H9 (cell line): Measurements from ENCODE around the gene ULK2. TPM values are rescaled to one million over a fixed set of nuclear protein-coding genes. Genes with fewer than 3 reads are reported as not detected.

Experiments
- DNase-seq: peaks from one replicate; pipeline ENCODE4 v3.0.0-alpha.2; 2017
- H2AFZ ChIP-seq: one replicate; pipeline ENCODE4 v1.6.1; 2013; ENCODE audit warnings: mild to moderate bottlenecking, low read length, control low read depth, moderate library complexity
- H2AK5ac ChIP-seq: 2 replicates; pipeline ENCODE4 v1.6.1; 2013; ENCODE audit warnings: low read length, control low read depth, mixed read lengths; ENCODE audit not compliant: insufficient read length
- H2BK120ac ChIP-seq: one replicate; pipeline ENCODE4 v1.6.1; 2013; ENCODE audit warnings: low read depth, mild to moderate bottlenecking, low read length, control low read depth, inconsistent platforms; ENCODE audit not compliant: poor library complexity, severe bottlenecking
- H2BK12ac ChIP-seq: 2 replicates; pipeline ENCODE4 v1.6.1; 2013; ENCODE audit warnings: low read length, control low read depth, mixed read lengths, low read depth; ENCODE audit not compliant: insufficient read length
- H2BK15ac ChIP-seq: 2 replicates; pipeline ENCODE4 v1.6.1; 2013; ENCODE audit warnings: low read depth, low read length, control low read depth
- H2BK20ac ChIP-seq: one replicate; pipeline ENCODE4 v1.6.1; 2013; ENCODE audit warnings: low read depth, mild to moderate bottlenecking, low read length, control low read depth, inconsistent platforms; ENCODE audit not compliant: poor library complexity, severe bottlenecking
- H2BK5ac ChIP-seq: 2 replicates; pipeline ENCODE4 v1.6.1; 2013; ENCODE audit warnings: low read length, control low read depth, mixed read lengths; ENCODE audit not compliant: insufficient read length
- H3K14ac ChIP-seq: 2 replicates; pipeline ENCODE4 v1.6.1; 2013; ENCODE audit warnings: low read length, control low read depth; ENCODE audit not compliant: insufficient read depth
- H3K18ac ChIP-seq: 2 replicates; pipeline ENCODE4 v1.6.1; 2013; ENCODE audit warnings: low read depth, mild to moderate bottlenecking, mixed read lengths, low read length, control low read depth; ENCODE audit not compliant: insufficient read length
- H3K23ac ChIP-seq: 2 replicates; pipeline ENCODE4 v1.6.1; 2013; ENCODE audit warnings: low read length, control low read depth, mixed read lengths, low read depth; ENCODE audit not compliant: insufficient read length
- H3K23me2 ChIP-seq: 2 replicates; pipeline ENCODE4 v1.6.1; 2013; ENCODE audit warnings: low read depth, mild to moderate bottlenecking, mixed read lengths, low read length, control low read depth; ENCODE audit not compliant: insufficient read length, poor library complexity, severe bottlenecking
- H3K27ac ChIP-seq: 2 replicates; pipeline ENCODE4 v1.5.1; 2013; ENCODE audit warnings: low read length, control low read depth, mixed read lengths, low read depth; ENCODE audit not compliant: insufficient read length
- H3K27me3 ChIP-seq: 2 replicates; pipeline ENCODE4 v1.6.1; 2013; ENCODE audit warnings: low read length, control low read depth, inconsistent platforms; ENCODE audit not compliant: insufficient read depth
- H3K4ac ChIP-seq: 2 replicates; pipeline ENCODE4 v1.6.1; 2013; ENCODE audit warnings: low read depth, mild to moderate bottlenecking, control low read depth, inconsistent platforms, low read length, moderate library complexity
- H3K4me1 ChIP-seq: 2 replicates; pipeline ENCODE4 v1.6.1; 2013; ENCODE audit warnings: low read length, control low read depth, inconsistent platforms; ENCODE audit not compliant: insufficient read depth
- H3K4me2 ChIP-seq: 2 replicates; pipeline ENCODE4 v1.6.1; 2013; ENCODE audit warnings: low read length, control low read depth, mixed read lengths; ENCODE audit not compliant: insufficient read length, insufficient read depth
- H3K56ac ChIP-seq: 2 replicates; pipeline ENCODE4 v1.6.1; 2013; ENCODE audit warnings: low read depth, mild to moderate bottlenecking, mixed read lengths, low read length, control low read depth; ENCODE audit not compliant: insufficient read length
- H3K79me1 ChIP-seq: 2 replicates; pipeline ENCODE4 v1.6.1; 2013; ENCODE audit warnings: low read depth, mild to moderate bottlenecking, moderate library complexity, low read length, control low read depth, inconsistent platforms; ENCODE audit not compliant: insufficient read depth, poor library complexity, severe bottlenecking
- H3K79me2 ChIP-seq: 2 replicates; pipeline ENCODE4 v1.6.1; 2013; ENCODE audit warnings: low read length, control low read depth, inconsistent platforms; ENCODE audit not compliant: insufficient read depth
- H3K9ac ChIP-seq: 2 replicates; pipeline ENCODE4 v1.6.1; 2013; ENCODE audit warnings: low read length, control low read depth, mixed read lengths; ENCODE audit not compliant: insufficient read length; ENCODE audit errors: extremely low read depth
- H3K9me3 ChIP-seq: one replicate; pipeline ENCODE4 v1.6.1; 2013; ENCODE audit warnings: low read depth, low read length, inconsistent platforms; ENCODE audit not compliant: control insufficient read depth
- H3T11ph ChIP-seq: one replicate; pipeline ENCODE4 v1.6.1; 2013; ENCODE audit warnings: mild to moderate bottlenecking, low read length, control low read depth, inconsistent platforms
- H4K20me1 ChIP-seq: one replicate; pipeline ENCODE4 v1.6.1; 2013; ENCODE audit not compliant: control insufficient read depth, insufficient read length, insufficient read depth
- H4K5ac ChIP-seq: 2 replicates; pipeline ENCODE4 v1.6.1; 2013; ENCODE audit warnings: low read depth, mild to moderate bottlenecking, mixed read lengths, low read length, control low read depth; ENCODE audit not compliant: insufficient read length
- H4K8ac ChIP-seq: replicated peaks from 2 replicates; pipeline ENCODE4 v1.6.1; 2013; ENCODE audit warnings: low read length, control low read depth, mixed read lengths, low read depth; ENCODE audit not compliant: insufficient read length
- H4K91ac ChIP-seq: 2 replicates; pipeline ENCODE4 v1.6.1; 2013; ENCODE audit warnings: low read depth, mild to moderate bottlenecking, moderate library complexity, mixed read lengths, low read length, control low read depth; ENCODE audit not compliant: insufficient read length
- H3K27ac Mint-ChIP-seq, 3 experiments: 2 replicates in 2 of 3; 3 replicates in 1 of 3; pipeline ENCODE4 v1.8.0; 2020 to 2021; ENCODE audit warnings: mixed read lengths in 3 of 3, mild to moderate bottlenecking in 1 of 3, moderate library complexity in 1 of 3
- H3K27me3 Mint-ChIP-seq: 2 replicates; pipeline ENCODE4 v1.8.0; 2021; ENCODE audit warnings: low read depth, mild to moderate bottlenecking, moderate library complexity, mixed read lengths
- H3K36me3 Mint-ChIP-seq, 3 experiments: 2 replicates in 2 of 3; 3 replicates in 1 of 3; pipeline ENCODE4 v1.8.0; 2020 to 2021; ENCODE audit warnings: low read depth in 3 of 3, mixed read lengths in 3 of 3; ENCODE audit not compliant: insufficient read depth in 1 of 3
- H3K4me1 Mint-ChIP-seq, 2 experiments: 2 replicates each; pipeline ENCODE4 v1.8.0; 2020; ENCODE audit warnings: mixed read lengths in 2 of 2
- H3K4me3 Mint-ChIP-seq, 2 experiments: 2 replicates in 1 of 2; 3 replicates in 1 of 2; pipeline ENCODE4 v1.8.0; 2020 to 2021; ENCODE audit warnings: mild to moderate bottlenecking in 2 of 2, mixed read lengths in 2 of 2, moderate library complexity in 1 of 2
- H3K9me3 Mint-ChIP-seq, 2 experiments: 2 replicates in 1 of 2; 3 replicates in 1 of 2; pipeline ENCODE4 v1.8.0; 2020; ENCODE audit warnings: mild to moderate bottlenecking in 2 of 2, mixed read lengths in 2 of 2, moderate library complexity in 1 of 2
- WGBS: extraction: QIAGEN DNeasy Blood & Tissue Kit; methylation state at CpG from one replicate; pipeline ENCODE4 v1.1.7; 2013; ENCODE audit warnings: missing lambda C conversion rate, low lambda C conversion rate, mixed read lengths; ENCODE audit not compliant: insufficient read length; ENCODE audit errors: extremely low coverage; 5-methylcytosine and 5-hydroxymethylcytosine counted together
- total RNA-seq: library from RNA; stranded (reverse); gene quantifications from 2 replicates; pipeline ENCODE4 v1.2.1, GENCODE V29; 2021
- TF ChIP-seq, protein P1 (sequence below): fragments of 200-600 bp; sonication (generic); conservative IDR thresholded peaks from 3 replicates; pipeline ENCODE4 v1.8.0; 2021; ENCODE audit warnings: antibody characterized with exemption, mild to moderate bottlenecking

The ULK2 gene
- total RNA-seq, 1 experiment from 2014 or later, result 11.5 TPM

DNA sequence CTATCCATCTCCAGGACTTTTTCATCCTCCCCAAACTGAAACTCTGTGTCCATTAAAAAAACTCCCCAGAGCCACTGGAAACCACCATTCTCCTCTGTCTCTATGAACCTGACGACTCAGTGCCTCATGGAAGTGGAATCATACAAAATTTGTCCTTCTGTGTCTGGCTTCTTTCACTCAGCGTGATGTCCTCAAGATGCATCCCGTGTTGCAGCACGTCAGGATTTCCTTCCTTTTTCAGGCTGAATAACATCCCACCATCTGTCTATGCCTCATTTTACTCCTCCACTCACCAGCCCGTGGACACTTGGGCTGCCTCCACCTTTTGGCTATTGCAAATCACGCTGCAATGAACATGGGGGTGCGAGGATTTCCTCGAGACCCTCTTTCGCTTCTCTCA lies 107.0 kb downstream of the ULK2 start:
- H2BK20ac ChIP-seq, result no peak overlapping the region
- H3K18ac ChIP-seq, result no peak overlapping the region
- no peak overlapping the region for H2BK15ac ChIP-seq
- no peaks in the 10 kb centered on the region for H3K4me1 ChIP-seq
- no peak overlapping the region for H3K23ac ChIP-seq
- no peak overlapping the region for H2AK5ac ChIP-seq
- no peak overlapping the region for H3K27ac Mint-ChIP-seq
- H4K8ac ChIP-seq, result no peak overlapping the region
- H3T11ph ChIP-seq, result no peak overlapping the region
- peaks cover 7 to 11% of the 10 kb centered on the region in 2 experiments for H3K4me1 Mint-ChIP-seq
- H2BK120ac ChIP-seq, result no peak overlapping the region
- no peak for DNase-seq
- H3K79me1 ChIP-seq, result no peaks in the 10 kb centered on the region
- no CpG with 5 or more reads among the region's 9 CpGs for WGBS
- no peak overlapping the region for H3K14ac ChIP-seq
- peaks cover 14% of the 10 kb centered on the region for H3K27me3 Mint-ChIP-seq
- no peak overlapping the region for H3K4me2 ChIP-seq
- no peaks in the 10 kb centered on the region for H3K23me2 ChIP-seq
- no peaks in the 10 kb centered on the region for H4K20me1 ChIP-seq
- H2BK12ac ChIP-seq, result no peak overlapping the region
- no peak overlapping the region for H2AFZ ChIP-seq
- H3K9me3 Mint-ChIP-seq, result no peaks in the 10 kb centered on the region; a peak in 1 of 5 replicates
- H4K91ac ChIP-seq, result no peak overlapping the region
- no peaks in the 10 kb centered on the region for H3K79me2 ChIP-seq
- H3K56ac ChIP-seq, result no peak overlapping the region
- H3K9ac ChIP-seq, result no peak overlapping the region
- H3K4ac ChIP-seq, result no peak overlapping the region
- no peaks in the 10 kb centered on the region for H3K9me3 ChIP-seq
- no peak overlapping the region for H2BK5ac ChIP-seq
- no peaks in the 10 kb centered on the region for H3K36me3 Mint-ChIP-seq
- H3K4me3 Mint-ChIP-seq, result no peak overlapping the region
- H4K5ac ChIP-seq, result no peak overlapping the region
- no peak overlapping the region for H3K27ac ChIP-seq
- no peaks in the 10 kb centered on the region for H3K27me3 ChIP-seq
- TF ChIP-seq, protein P1, sequence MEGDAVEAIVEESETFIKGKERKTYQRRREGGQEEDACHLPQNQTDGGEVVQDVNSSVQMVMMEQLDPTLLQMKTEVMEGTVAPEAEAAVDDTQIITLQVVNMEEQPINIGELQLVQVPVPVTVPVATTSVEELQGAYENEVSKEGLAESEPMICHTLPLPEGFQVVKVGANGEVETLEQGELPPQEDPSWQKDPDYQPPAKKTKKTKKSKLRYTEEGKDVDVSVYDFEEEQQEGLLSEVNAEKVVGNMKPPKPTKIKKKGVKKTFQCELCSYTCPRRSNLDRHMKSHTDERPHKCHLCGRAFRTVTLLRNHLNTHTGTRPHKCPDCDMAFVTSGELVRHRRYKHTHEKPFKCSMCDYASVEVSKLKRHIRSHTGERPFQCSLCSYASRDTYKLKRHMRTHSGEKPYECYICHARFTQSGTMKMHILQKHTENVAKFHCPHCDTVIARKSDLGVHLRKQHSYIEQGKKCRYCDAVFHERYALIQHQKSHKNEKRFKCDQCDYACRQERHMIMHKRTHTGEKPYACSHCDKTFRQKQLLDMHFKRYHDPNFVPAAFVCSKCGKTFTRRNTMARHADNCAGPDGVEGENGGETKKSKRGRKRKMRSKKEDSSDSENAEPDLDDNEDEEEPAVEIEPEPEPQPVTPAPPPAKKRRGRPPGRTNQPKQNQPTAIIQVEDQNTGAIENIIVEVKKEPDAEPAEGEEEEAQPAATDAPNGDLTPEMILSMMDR, result no peak
